Spleen (tissue), 7 donors: ENCODE data around the gene SLC45A3.

ENCODE experiments used
- CTCF ChIP-seq, 11 experiments: fragments of 200-600 bp in 7 of 11; fragments of 450-650 bp in 4 of 11; sonication (generic) in 4 of 11; IDR thresholded peaks in 8 of 11; conservative IDR thresholded peaks in 3 of 11; 1 replicate in 7 of 11; 2 replicates in 4 of 11; pipeline versions ENCODE4 v1.4.0 to v1.8.0; 2016 to 2021; ENCODE audit warnings: antibody characterized with exemption in 11 of 11, inconsistent platforms in 4 of 11, mild to moderate bottlenecking in 1 of 11
- POLR2AphosphoS5 ChIP-seq, 3 donors: sonication (generic); formaldehyde crosslinking; IDR thresholded peaks; one replicate each; pipeline ENCODE4 v1.5.1; 2017; ENCODE audit warnings: antibody characterized with exemption in 3 of 3
- donor health status: DM: no; HTN: no; CAD: no; lungs with moderate emphysema.
- donor health status: DM: no; HTN: no; CAD: no.
- donor health status: DM: no; HTN: no; CAD: no.

GRCh38 chr1:205670611-205671430 lies 9.5 kb downstream of the SLC45A3 start:
- no peak for TF ChIP-seq CTCF (IDR thresholded peaks at IDR 0.05 in 8 of 11, conservative IDR thresholded peaks at IDR 0.05 in 3 of 11)
- TF ChIP-seq POLR2AphosphoS5 (IDR thresholded peaks at IDR 0.05) = no peak
